Neural cell (in vitro differentiated cells): ENCODE measurements around the gene SYTL4. TPM values are rescaled to one million over a fixed set of nuclear protein-coding genes. Genes with fewer than 3 reads are reported as not detected.

Source experiments
- H2AFZ ChIP-seq: fragments of 200-600, 300-800 bp; sonication (generic), shearing (Covaris generic); 2 replicates; pipeline ENCODE4 v1.6.0; 2014; ENCODE audit warnings: low read depth, mild to moderate bottlenecking, antibody characterized with exemption, low read length, moderate library complexity
- H3F3A ChIP-seq: fragments of 200-600 bp; shearing (Covaris generic); 2 replicates; pipeline ENCODE4 v1.6.1; 2016; ENCODE audit warnings: mild to moderate bottlenecking, moderate library complexity, mixed read lengths, antibody characterized with exemption, low read length; ENCODE audit not compliant: insufficient read depth, poor library complexity, severe bottlenecking
- H3K27ac ChIP-seq: fragments of 200-600, 300-800 bp; sonication (generic), shearing (Covaris generic); 2 replicates; pipeline ENCODE4 v1.5.1; 2014; ENCODE audit warnings: mild to moderate bottlenecking, low read length, moderate library complexity
- H3K27me3 ChIP-seq: fragments of 300-800, 200-600 bp; sonication (generic), shearing (Covaris generic); 2 replicates; pipeline ENCODE4 v1.6.0; 2014; ENCODE audit warnings: mild to moderate bottlenecking, low read depth, low read length, moderate library complexity; ENCODE audit not compliant: insufficient read depth
- H3K36me3 ChIP-seq: fragments of 300-800, 200-600 bp; sonication (generic), shearing (Covaris generic); 2 replicates; pipeline ENCODE4 v1.5.1; 2014; ENCODE audit warnings: mild to moderate bottlenecking, antibody characterized with exemption, low read length, moderate library complexity; ENCODE audit not compliant: insufficient read depth
- H3K4me2 ChIP-seq: fragments of 300-800, 200-600 bp; sonication (generic), shearing (Covaris generic); 2 replicates; pipeline ENCODE4 v1.6.0; 2014; ENCODE audit warnings: mild to moderate bottlenecking, low read length
- H3K4me3 ChIP-seq: fragments of 300-800, 200-600 bp; sonication (generic), shearing (Covaris generic); 2 replicates; pipeline ENCODE4 v1.5.1; 2014; ENCODE audit warnings: mild to moderate bottlenecking, low read length, moderate library complexity
- H3K79me2 ChIP-seq: fragments of 200-600 bp; shearing (Covaris generic); replicated peaks from 2 replicates; pipeline ENCODE4 v1.6.0; 2014; ENCODE audit warnings: mild to moderate bottlenecking, low read length, moderate library complexity; ENCODE audit not compliant: insufficient read depth
- H3K9ac ChIP-seq: fragments of 300-800, 200-600 bp; sonication (generic), shearing (Covaris generic); 2 replicates; pipeline ENCODE4 v1.6.1; 2016; ENCODE audit warnings: mild to moderate bottlenecking, low read length, mixed read lengths
- H3K9me2 ChIP-seq: fragments of 200-600 bp; shearing (Covaris generic); 2 replicates; pipeline ENCODE4 v1.6.1; 2016; ENCODE audit warnings: mild to moderate bottlenecking, low read length, mixed read lengths; ENCODE audit not compliant: insufficient read depth
- H3K9me3 ChIP-seq: fragments of 200-600, 300-800 bp; sonication (generic), shearing (Covaris generic); 2 replicates; pipeline ENCODE4 v1.6.1; 2016; ENCODE audit warnings: mild to moderate bottlenecking, mixed run types, low read length, moderate library complexity, mixed read lengths
- H4K20me1 ChIP-seq: fragments of 200-600 bp; shearing (Covaris generic); 2 replicates; pipeline ENCODE4 v1.6.1; 2016; ENCODE audit warnings: mild to moderate bottlenecking, mixed run types; ENCODE audit not compliant: insufficient read depth
- CTCF ChIP-seq: fragments of 450-650 bp; IDR thresholded peaks from 2 replicates; pipeline ENCODE4 v1.5.1; 2014; ENCODE audit warnings: antibody characterized with exemption, mild to moderate bottlenecking, moderate library complexity; ENCODE audit not compliant: poor library complexity, severe bottlenecking
- EP300 ChIP-seq: fragments of 450-650 bp; conservative IDR thresholded peaks from 2 replicates; pipeline ENCODE4 v1.6.1; 2014; ENCODE audit warnings: antibody characterized with exemption, mild to moderate bottlenecking, moderate library complexity; ENCODE audit not compliant: poor library complexity, severe bottlenecking
- EZH2 ChIP-seq: fragments of 200-600, 300-800 bp; shearing (Covaris generic), sonication (generic); IDR thresholded peaks from 2 replicates; pipeline ENCODE4 v1.6.1; 2014; ENCODE audit warnings: antibody characterized with exemption, low read length, borderline replicate concordance, mild to moderate bottlenecking; ENCODE audit not compliant: insufficient read depth, poor library complexity, severe bottlenecking
- MXI1 ChIP-seq: fragments of 450-650 bp; conservative IDR thresholded peaks from 2 replicates; pipeline ENCODE4 v1.6.1; 2014; ENCODE audit warnings: antibody characterized with exemption, mild to moderate bottlenecking; ENCODE audit not compliant: poor library complexity, severe bottlenecking
- POLR2AphosphoS5 ChIP-seq: IDR thresholded peaks from 2 replicates; pipeline ENCODE4 v1.6.1; 2012
- RAD21 ChIP-seq: fragments of 450-650 bp; conservative IDR thresholded peaks from 2 replicates; pipeline ENCODE4 v1.6.1; 2014; ENCODE audit warnings: antibody characterized with exemption, mild to moderate bottlenecking, moderate library complexity
- REST ChIP-seq: IDR thresholded peaks from 2 replicates; pipeline ENCODE4 v1.6.1; 2012; ENCODE audit warnings: borderline replicate concordance
- SMC3 ChIP-seq: fragments of 450-650 bp; conservative IDR thresholded peaks from 2 replicates; pipeline ENCODE4 v1.6.1; 2014; ENCODE audit warnings: antibody characterized with exemption, mild to moderate bottlenecking, moderate library complexity; ENCODE audit not compliant: poor library complexity
- TAF1 ChIP-seq: IDR thresholded peaks from 2 replicates; pipeline ENCODE4 v1.6.1; 2012; ENCODE audit warnings: low read depth
- polyA plus RNA-seq: library from polyadenylated mRNA; depleted of rRNA; stranded (reverse); fragments of >200 nt; gene quantifications from 2 replicates; pipeline ENCODE4 v1.2.3, GENCODE V29; 2014

The SYTL4 gene
- polyA plus RNA-seq, 1 donor from 2014 or later = 0.11 TPM

GRCh38 chrX:100650841-100651240 is 81.1 kb downstream of the SYTL4 start:
- Histone ChIP-seq H3K36me3 (no peaks in the 10 kb centered on the region), H3K4me2 (no peak overlapping the region), H3K9ac (no peak overlapping the region), H3K9me2 (no peaks in the 10 kb centered on the region), H3F3A (no peaks in the 10 kb centered on the region), H3K4me3 (no peak overlapping the region), H3K27ac (no peak overlapping the region), H3K9me3 (no peaks in the 10 kb centered on the region), H3K27me3 (no peaks in the 10 kb centered on the region), H3K79me2 (no peaks in the 10 kb centered on the region), H2AFZ (no peak overlapping the region), H4K20me1 (no peaks in the 10 kb centered on the region)
- TF ChIP-seq EP300 (no peak), RAD21 (no peak), MXI1 (no peak), CTCF (no peak), REST (no peak), POLR2AphosphoS5 (no peak), EZH2 (no peak)

GRCh38 chrX:100649550-100650356 is 82.2 kb downstream of the SYTL4 start:
- Histone ChIP-seq H3K9me3 (no peaks in the 10 kb centered on the region), H2AFZ (no peak overlapping the region), H3K4me3 (no peak overlapping the region), H3K4me2 (no peak overlapping the region), H3F3A (no peaks in the 10 kb centered on the region), H3K27me3 (no peaks in the 10 kb centered on the region), H3K36me3 (no peaks in the 10 kb centered on the region), H3K9me2 (no peaks in the 10 kb centered on the region), H3K27ac (no peak overlapping the region), H3K9ac (no peak overlapping the region), H4K20me1 (no peaks in the 10 kb centered on the region), H3K79me2 (no peaks in the 10 kb centered on the region)
- no peak for TF ChIP-seq MXI1
- no peak for TF ChIP-seq CTCF
- no peak for TF ChIP-seq REST
- no peak for TF ChIP-seq EZH2
- no peak for TF ChIP-seq RAD21
- TF ChIP-seq EP300 = no peak
- TF ChIP-seq POLR2AphosphoS5 = no peak
- no peak for TF ChIP-seq SMC3
- TF ChIP-seq TAF1 = no peak
